ENCODE results near the gene SLC35F3. TPM values are rescaled to one million over a fixed set of nuclear protein-coding genes. Genes with fewer than 3 reads are reported as not detected.

The SLC35F3 gene
- total RNA-seq, 4 donors from 2014 or later = 1.7 TPM; not detected in 3

- Histone ChIP-seq H3K4me3 (no peak overlapping the region), H3K9me3 (no peaks in the 10 kb centered on the region), H3K4me1 (no peaks in the 10 kb centered on the region), H3K27ac (no peak overlapping the region), H3K36me3 (no peaks in the 10 kb centered on the region), H3K27me3 (no peaks in the 10 kb centered on the region)
- TF ChIP-seq, protein P1, sequence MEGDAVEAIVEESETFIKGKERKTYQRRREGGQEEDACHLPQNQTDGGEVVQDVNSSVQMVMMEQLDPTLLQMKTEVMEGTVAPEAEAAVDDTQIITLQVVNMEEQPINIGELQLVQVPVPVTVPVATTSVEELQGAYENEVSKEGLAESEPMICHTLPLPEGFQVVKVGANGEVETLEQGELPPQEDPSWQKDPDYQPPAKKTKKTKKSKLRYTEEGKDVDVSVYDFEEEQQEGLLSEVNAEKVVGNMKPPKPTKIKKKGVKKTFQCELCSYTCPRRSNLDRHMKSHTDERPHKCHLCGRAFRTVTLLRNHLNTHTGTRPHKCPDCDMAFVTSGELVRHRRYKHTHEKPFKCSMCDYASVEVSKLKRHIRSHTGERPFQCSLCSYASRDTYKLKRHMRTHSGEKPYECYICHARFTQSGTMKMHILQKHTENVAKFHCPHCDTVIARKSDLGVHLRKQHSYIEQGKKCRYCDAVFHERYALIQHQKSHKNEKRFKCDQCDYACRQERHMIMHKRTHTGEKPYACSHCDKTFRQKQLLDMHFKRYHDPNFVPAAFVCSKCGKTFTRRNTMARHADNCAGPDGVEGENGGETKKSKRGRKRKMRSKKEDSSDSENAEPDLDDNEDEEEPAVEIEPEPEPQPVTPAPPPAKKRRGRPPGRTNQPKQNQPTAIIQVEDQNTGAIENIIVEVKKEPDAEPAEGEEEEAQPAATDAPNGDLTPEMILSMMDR (IDR thresholded peaks at IDR 0.05) = no peak
- TF ChIP-seq POLR2A (IDR thresholded peaks at IDR 0.05) = no peak
- DNase-seq = no peak
Observed at GRCh38 chr1:233972951-233973635, 68.6 kb downstream of the SLC35F3 start.

DNA sequence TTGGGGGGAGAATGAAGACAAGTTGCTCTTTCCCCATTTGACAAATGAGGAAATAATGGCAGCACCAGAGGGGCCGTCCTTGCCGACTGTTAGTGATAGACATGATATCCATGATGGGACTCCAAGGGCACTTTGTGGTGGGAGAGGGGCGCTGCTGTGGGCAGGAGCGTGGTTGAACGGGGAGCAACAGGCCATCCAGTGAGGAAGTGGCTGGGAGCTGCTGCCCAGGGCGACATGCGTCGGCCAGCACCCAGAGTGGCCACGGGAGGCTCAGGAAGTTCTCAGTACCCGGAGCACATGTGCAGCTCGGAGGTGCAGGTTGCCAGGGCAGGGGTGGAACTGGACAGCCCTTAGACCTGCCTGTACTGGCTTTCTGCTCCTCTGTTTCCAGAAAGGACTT, 71.0 kb downstream of the SLC35F3 start:
- H3K9me3 ChIP-seq = no peaks in the 10 kb centered on the region
- no peak for DNase-seq
- TF ChIP-seq POLR2A (IDR thresholded peaks at IDR 0.05) = no peak
- TF ChIP-seq, protein P1 (IDR thresholded peaks at IDR 0.05) = no peak
- no peaks in the 10 kb centered on the region for H3K36me3 ChIP-seq
- H3K4me3 ChIP-seq = no peak overlapping the region
- no peak overlapping the region for H3K27ac ChIP-seq
- no peaks in the 10 kb centered on the region for H3K4me1 ChIP-seq
- no peaks in the 10 kb centered on the region for H3K27me3 ChIP-seq

- no peak for TF ChIP-seq POLR2A (IDR thresholded peaks at IDR 0.05)
- TF ChIP-seq, protein P1 (IDR thresholded peaks at IDR 0.05) = no peak
- no peaks in the 10 kb centered on the region for H3K9me3 ChIP-seq
- H3K4me1 ChIP-seq = no peaks in the 10 kb centered on the region
- no peak for DNase-seq
- no peaks in the 10 kb centered on the region for H3K36me3 ChIP-seq
- H3K4me3 ChIP-seq = no peak overlapping the region
- no peak overlapping the region for H3K27ac ChIP-seq
- no peaks in the 10 kb centered on the region for H3K27me3 ChIP-seq
Observed at GRCh38 chr1:233981042-233981675, 76.7 kb downstream of the SLC35F3 start.

GRCh38 chr1:233982827-233983518, 78.5 kb downstream of the SLC35F3 start:
- Histone ChIP-seq H3K27me3 (no peaks in the 10 kb centered on the region), H3K4me1 (no peaks in the 10 kb centered on the region), H3K4me3 (no peak overlapping the region), H3K9me3 (no peaks in the 10 kb centered on the region), H3K27ac (no peak overlapping the region), H3K36me3 (no peaks in the 10 kb centered on the region)
- DNase-seq = no peak
- no peak for TF ChIP-seq POLR2A (IDR thresholded peaks at IDR 0.05)
- TF ChIP-seq, protein P1 (IDR thresholded peaks at IDR 0.05) = no peak

GRCh38 chr1:233983811-233984210, 79.3 kb downstream of the SLC35F3 start:
- no peak for DNase-seq
- Histone ChIP-seq H3K9me3 (no peaks in the 10 kb centered on the region), H3K4me1 (no peaks in the 10 kb centered on the region), H3K36me3 (no peaks in the 10 kb centered on the region), H3K27me3 (no peaks in the 10 kb centered on the region), H3K4me3 (no peak overlapping the region), H3K27ac (no peak overlapping the region)
- TF ChIP-seq, protein P1 (IDR thresholded peaks at IDR 0.05) = no peak
- TF ChIP-seq POLR2A (IDR thresholded peaks at IDR 0.05) = no peak

Data from Peyer's patch (tissue), 4 donors.